Measurements from ENCODE around the gene PIGU.

DNA sequence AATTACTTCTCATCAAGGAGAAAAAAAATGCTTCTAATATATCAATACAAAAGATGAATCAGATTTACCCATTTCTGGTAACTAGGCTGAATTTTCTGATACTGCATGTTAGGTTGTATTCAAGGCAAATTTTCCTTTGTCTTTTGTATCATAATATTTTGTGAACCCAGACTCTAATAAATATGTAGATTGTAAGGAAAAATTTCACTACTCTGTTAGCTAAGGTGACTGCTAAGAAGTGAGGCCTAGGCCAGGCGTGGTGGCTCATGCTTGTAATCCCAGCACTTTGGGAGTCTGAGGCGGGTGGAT lies 40.0 kb upstream of the PIGU start:
- TF ChIP-seq, protein P1, sequence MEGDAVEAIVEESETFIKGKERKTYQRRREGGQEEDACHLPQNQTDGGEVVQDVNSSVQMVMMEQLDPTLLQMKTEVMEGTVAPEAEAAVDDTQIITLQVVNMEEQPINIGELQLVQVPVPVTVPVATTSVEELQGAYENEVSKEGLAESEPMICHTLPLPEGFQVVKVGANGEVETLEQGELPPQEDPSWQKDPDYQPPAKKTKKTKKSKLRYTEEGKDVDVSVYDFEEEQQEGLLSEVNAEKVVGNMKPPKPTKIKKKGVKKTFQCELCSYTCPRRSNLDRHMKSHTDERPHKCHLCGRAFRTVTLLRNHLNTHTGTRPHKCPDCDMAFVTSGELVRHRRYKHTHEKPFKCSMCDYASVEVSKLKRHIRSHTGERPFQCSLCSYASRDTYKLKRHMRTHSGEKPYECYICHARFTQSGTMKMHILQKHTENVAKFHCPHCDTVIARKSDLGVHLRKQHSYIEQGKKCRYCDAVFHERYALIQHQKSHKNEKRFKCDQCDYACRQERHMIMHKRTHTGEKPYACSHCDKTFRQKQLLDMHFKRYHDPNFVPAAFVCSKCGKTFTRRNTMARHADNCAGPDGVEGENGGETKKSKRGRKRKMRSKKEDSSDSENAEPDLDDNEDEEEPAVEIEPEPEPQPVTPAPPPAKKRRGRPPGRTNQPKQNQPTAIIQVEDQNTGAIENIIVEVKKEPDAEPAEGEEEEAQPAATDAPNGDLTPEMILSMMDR (IDR thresholded peaks at IDR 0.05; ENCODE audit: low read depth, low read length) = no peak
- TF ChIP-seq POLR2A (IDR thresholded peaks at IDR 0.05; ENCODE audit: extremely low read depth, insufficient read length) = no peak
- TF ChIP-seq, protein P2, sequence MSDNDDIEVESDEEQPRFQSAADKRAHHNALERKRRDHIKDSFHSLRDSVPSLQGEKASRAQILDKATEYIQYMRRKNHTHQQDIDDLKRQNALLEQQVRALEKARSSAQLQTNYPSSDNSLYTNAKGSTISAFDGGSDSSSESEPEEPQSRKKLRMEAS (IDR thresholded peaks at IDR 0.05; ENCODE audit: low read depth, low read length) = no peak
